Chondrocyte (in vitro differentiated cells): ENCODE results near the gene IGSF5. TPM values are rescaled to one million over a fixed set of nuclear protein-coding genes. Genes with fewer than 3 reads are reported as not detected.

Experiments
- DNase-seq: peaks from one replicate; pipeline ENCODE4 v3.0.0; 2021; ENCODE audit warnings: mixed read lengths, low spot score
- H3K27ac Mint-ChIP-seq: one replicate; pipeline ENCODE4 v1.8.0; 2021; ENCODE audit warnings: mild to moderate bottlenecking, moderate library complexity, mixed read lengths; ENCODE audit not compliant: unreplicated experiment
- H3K27me3 Mint-ChIP-seq: 2 replicates; pipeline ENCODE4 v1.8.0; 2021; ENCODE audit warnings: low read depth, mixed read lengths
- H3K36me3 Mint-ChIP-seq: 2 replicates; pipeline ENCODE4 v1.8.0; 2021; ENCODE audit warnings: low read depth, mixed read lengths
- H3K4me1 Mint-ChIP-seq: 2 replicates; pipeline ENCODE4 v1.8.0; 2021; ENCODE audit warnings: low read depth, mild to moderate bottlenecking, mixed read lengths
- H3K4me3 Mint-ChIP-seq: one replicate; pipeline ENCODE4 v1.8.0; 2021; ENCODE audit warnings: mild to moderate bottlenecking, moderate library complexity, mixed read lengths; ENCODE audit not compliant: unreplicated experiment
- H3K9me3 Mint-ChIP-seq: 2 replicates; pipeline ENCODE4 v1.8.0; 2021; ENCODE audit warnings: low read depth, mixed read lengths
- CTCF ChIP-seq: fragments of 200-600 bp; sonication (generic); IDR thresholded peaks from 2 replicates; pipeline ENCODE4 v1.5.0; 2021; ENCODE audit warnings: antibody characterized with exemption, mild to moderate bottlenecking, moderate library complexity
- total RNA-seq: library from RNA; stranded (reverse); gene quantifications from 3 replicates; pipeline ENCODE4 v1.2.1, GENCODE V29; 2021

The IGSF5 gene
- total RNA-seq, 1 donor from 2014 or later = not detected

DNA sequence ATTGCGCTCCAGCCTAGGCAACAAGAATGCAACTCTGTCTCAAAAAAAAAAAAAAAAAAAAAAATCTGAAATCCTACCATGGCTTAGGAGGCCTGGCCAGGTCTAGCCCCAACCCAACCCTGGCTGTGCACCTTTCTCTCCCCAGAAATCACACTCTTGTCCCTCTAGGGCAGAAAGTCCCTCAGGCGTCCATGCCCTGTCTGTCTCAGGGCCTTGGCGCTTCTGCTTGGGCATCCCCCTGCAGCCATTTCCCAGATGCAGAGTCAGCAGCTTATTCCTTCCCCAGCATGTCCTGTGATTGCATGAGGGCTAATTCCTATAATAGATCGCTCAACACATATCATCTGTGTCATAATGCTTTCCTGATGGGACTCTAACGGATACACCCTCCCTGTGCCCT, 65.0 kb downstream of the IGSF5 start:
- Mint-ChIP-seq H3K4me1 (no peaks in the 10 kb centered on the region), H3K36me3 (no peaks in the 10 kb centered on the region), H3K9me3 (peaks cover 4% of the 10 kb centered on the region), H3K27me3 (no peaks in the 10 kb centered on the region), H3K4me3 (no peak overlapping the region), H3K27ac (no peak overlapping the region)
- DNase-seq = no peak
- no peak for TF ChIP-seq CTCF

- H3K9me3 Mint-ChIP-seq = peaks cover 5% of the 10 kb centered on the region
- no peaks in the 10 kb centered on the region for H3K36me3 Mint-ChIP-seq
- no peak for TF ChIP-seq CTCF
- no peak overlapping the region for H3K27ac Mint-ChIP-seq
- H3K4me1 Mint-ChIP-seq = no peaks in the 10 kb centered on the region
- H3K4me3 Mint-ChIP-seq = no peak overlapping the region
- H3K27me3 Mint-ChIP-seq = no peaks in the 10 kb centered on the region
- DNase-seq = no peak
Measured at GRCh38 chr21:39812983-39813382, 68.0 kb downstream of the IGSF5 start.

- Mint-ChIP-seq H3K4me3 (no peak overlapping the region), H3K4me1 (no peaks in the 10 kb centered on the region), H3K27ac (no peak overlapping the region), H3K9me3 (peaks cover 4% of the 10 kb centered on the region), H3K36me3 (no peaks in the 10 kb centered on the region), H3K27me3 (peaks cover 2% of the 10 kb centered on the region)
- DNase-seq = no peak
- TF ChIP-seq CTCF = no peak
Measured at GRCh38 chr21:39818557-39818956, 73.6 kb downstream of the IGSF5 start.

DNA sequence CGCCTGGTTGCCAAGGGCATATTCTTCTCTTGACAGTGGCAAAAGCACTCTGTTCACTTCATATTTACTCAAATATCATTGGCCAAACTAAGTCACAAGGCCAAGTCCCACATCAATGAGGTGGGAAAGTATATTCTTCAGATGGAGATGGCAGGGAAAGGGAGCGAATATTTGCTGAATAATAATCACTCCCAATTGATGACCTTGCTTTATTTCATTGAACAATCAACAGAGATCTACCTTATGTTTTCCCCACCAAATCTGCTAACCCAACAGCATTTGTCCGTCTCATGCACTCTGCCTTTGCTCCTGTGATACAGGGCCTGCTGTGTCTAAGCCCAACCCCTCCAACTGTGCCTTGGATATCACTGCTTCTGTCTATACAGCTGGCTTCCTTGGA, 77.1 kb downstream of the IGSF5 start:
- DNase-seq = no peak
- no peak overlapping the region for H3K4me3 Mint-ChIP-seq
- TF ChIP-seq CTCF = no peak
- no peaks in the 10 kb centered on the region for H3K36me3 Mint-ChIP-seq
- H3K4me1 Mint-ChIP-seq = no peaks in the 10 kb centered on the region
- peaks cover 2% of the 10 kb centered on the region for H3K27me3 Mint-ChIP-seq
- no peak overlapping the region for H3K27ac Mint-ChIP-seq
- peaks cover 12% of the 10 kb centered on the region for H3K9me3 Mint-ChIP-seq

DNA sequence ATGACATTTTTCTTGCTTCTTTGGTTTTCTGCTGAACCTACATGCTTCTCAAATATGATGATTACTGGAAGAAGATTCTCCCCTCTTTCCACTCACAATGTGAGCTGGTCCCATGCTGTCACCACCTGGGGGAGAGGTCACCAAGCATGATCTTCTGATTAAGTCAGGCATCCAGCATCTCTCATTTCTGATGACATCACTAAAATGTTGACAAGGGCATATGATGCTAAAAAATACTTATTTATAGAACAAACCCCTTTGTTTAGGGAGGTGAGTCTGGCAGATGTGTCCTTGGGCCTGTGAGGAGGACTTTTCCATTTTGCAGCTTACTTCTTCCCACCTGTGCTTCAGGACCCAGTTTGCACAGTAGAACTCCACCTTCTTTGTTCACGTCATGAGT, 80.3 kb downstream of the IGSF5 start:
- H3K36me3 Mint-ChIP-seq = no peaks in the 10 kb centered on the region
- TF ChIP-seq CTCF = no peak
- no peaks in the 10 kb centered on the region for H3K27me3 Mint-ChIP-seq
- peaks cover 15% of the 10 kb centered on the region for H3K9me3 Mint-ChIP-seq
- no peaks in the 10 kb centered on the region for H3K4me1 Mint-ChIP-seq
- H3K27ac Mint-ChIP-seq = no peak overlapping the region
- no peak for DNase-seq
- H3K4me3 Mint-ChIP-seq = no peak overlapping the region
